Astrocyte of the cerebellum (primary cell): ENCODE results near the gene VGLL2.

Experiments
- DNase-seq: peaks from one replicate; pipeline ENCODE4 v3.0.0-alpha.2; 2011; ENCODE audit warnings: low read depth
- H3K4me3 ChIP-seq: 2 replicates; pipeline ENCODE4 v1.5.1; 2011; ENCODE audit warnings: mild to moderate bottlenecking, low read depth, low read length, moderate library complexity
- in situ Hi-C: cut with HindIII; loops from 2 replicates; pipeline ENCODE4 v1.10.0; 2017; ENCODE audit warnings: low sequenced_read_pairs
- TF ChIP-seq, protein P1 (sequence below): IDR thresholded peaks from 2 replicates; pipeline ENCODE4 v1.5.1; 2012; ENCODE audit warnings: low read length, low read depth, moderate library complexity, mild to moderate bottlenecking; ENCODE audit errors: missing control alignments

Gene VGLL2

DNA sequence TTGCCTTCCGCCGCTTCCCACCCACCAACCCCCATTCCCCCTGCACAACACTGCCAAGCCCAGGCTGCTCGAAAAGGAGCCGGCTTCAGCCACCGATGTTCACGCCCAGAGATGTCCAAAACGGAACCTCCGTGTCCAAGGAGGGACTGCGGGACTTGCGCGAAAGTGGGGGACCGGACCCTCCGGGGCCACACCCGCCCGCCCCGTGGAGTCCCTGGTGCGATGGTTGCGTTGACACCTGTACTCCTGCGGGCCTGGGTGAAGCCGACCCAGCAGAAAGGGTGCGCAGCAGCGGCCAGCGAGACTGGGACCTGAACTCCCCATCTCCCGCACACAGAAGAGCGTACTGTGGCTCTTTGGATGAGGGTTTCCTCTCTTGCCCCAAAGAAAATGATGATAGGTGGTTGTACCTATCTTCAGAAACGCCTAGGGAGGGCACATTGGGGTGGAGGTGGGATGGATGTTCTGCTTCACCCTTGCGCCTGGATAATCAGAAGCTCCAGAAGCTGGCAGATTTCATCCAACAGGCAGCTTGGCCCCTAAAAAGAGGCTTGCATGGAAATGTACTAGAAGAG lies 1.9 kb upstream of the VGLL2 start:
- no peak for DNase-seq
- in situ Hi-C loops = no loop called here
- H3K4me3 ChIP-seq = no peak overlapping the region
- TF ChIP-seq, protein P1, sequence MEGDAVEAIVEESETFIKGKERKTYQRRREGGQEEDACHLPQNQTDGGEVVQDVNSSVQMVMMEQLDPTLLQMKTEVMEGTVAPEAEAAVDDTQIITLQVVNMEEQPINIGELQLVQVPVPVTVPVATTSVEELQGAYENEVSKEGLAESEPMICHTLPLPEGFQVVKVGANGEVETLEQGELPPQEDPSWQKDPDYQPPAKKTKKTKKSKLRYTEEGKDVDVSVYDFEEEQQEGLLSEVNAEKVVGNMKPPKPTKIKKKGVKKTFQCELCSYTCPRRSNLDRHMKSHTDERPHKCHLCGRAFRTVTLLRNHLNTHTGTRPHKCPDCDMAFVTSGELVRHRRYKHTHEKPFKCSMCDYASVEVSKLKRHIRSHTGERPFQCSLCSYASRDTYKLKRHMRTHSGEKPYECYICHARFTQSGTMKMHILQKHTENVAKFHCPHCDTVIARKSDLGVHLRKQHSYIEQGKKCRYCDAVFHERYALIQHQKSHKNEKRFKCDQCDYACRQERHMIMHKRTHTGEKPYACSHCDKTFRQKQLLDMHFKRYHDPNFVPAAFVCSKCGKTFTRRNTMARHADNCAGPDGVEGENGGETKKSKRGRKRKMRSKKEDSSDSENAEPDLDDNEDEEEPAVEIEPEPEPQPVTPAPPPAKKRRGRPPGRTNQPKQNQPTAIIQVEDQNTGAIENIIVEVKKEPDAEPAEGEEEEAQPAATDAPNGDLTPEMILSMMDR = no peak

DNA sequence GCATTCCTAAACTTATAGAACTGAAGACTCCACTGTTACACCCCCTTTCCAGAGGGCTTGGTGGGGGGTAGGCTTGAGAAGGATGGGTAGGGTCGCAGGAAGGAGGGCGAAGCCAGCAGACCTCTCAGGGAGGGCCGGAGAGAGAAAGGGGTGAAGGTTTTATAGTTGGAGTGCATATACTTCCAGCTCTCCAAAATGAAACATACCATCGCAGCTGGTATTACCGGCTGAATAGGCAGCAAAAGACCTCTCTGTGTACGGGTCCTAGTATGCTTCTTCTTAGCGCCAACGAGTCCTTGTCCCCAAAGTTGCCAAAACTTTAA lies 1.0 kb upstream of the VGLL2 start:
- in situ Hi-C loops = no loop called here
- H3K4me3 ChIP-seq = peak overlapping the region; percentile 43
- no peak for DNase-seq
- TF ChIP-seq, protein P1 = no peak

- TF ChIP-seq, protein P1 = no peak
- in situ Hi-C loops = no loop called here
- no peak for DNase-seq
- H3K4me3 ChIP-seq = peak overlapping the region; percentile 43
Measured at GRCh38 chr6:117264692-117265409, 507 bp upstream of the VGLL2 start.

GRCh38 chr6:117266257-117267053 lies 1.1 kb downstream of the VGLL2 start:
- in situ Hi-C loops = no loop called here
- TF ChIP-seq, protein P1 = no peak
- DNase-seq = no peak
- H3K4me3 ChIP-seq = no peak overlapping the region

GRCh38 chr6:117267054-117267347 lies 1.6 kb downstream of the VGLL2 start:
- TF ChIP-seq, protein P1 = no peak
- no peak for DNase-seq
- H3K4me3 ChIP-seq = no peak overlapping the region
- in situ Hi-C loops = no loop called here

GRCh38 chr6:117267766-117268534 lies 2.6 kb downstream of the VGLL2 start:
- in situ Hi-C loops = no loop called here

More at GRCh38 chr6:117267766-117268534, 2.6 kb downstream of the VGLL2 start:
- H3K4me3 ChIP-seq = no peak overlapping the region
- TF ChIP-seq, protein P1 = no peak
- no peak for DNase-seq
